Measurements from ENCODE around the gene RASIP1. TPM values are rescaled to one million over a fixed set of nuclear protein-coding genes. Genes with fewer than 3 reads are reported as not detected.

Gene RASIP1
- polyA plus RNA-seq, 2 of the 4 experiments (the other 2 are of a cell fraction), result 0.36 to 0.40 TPM

DNA sequence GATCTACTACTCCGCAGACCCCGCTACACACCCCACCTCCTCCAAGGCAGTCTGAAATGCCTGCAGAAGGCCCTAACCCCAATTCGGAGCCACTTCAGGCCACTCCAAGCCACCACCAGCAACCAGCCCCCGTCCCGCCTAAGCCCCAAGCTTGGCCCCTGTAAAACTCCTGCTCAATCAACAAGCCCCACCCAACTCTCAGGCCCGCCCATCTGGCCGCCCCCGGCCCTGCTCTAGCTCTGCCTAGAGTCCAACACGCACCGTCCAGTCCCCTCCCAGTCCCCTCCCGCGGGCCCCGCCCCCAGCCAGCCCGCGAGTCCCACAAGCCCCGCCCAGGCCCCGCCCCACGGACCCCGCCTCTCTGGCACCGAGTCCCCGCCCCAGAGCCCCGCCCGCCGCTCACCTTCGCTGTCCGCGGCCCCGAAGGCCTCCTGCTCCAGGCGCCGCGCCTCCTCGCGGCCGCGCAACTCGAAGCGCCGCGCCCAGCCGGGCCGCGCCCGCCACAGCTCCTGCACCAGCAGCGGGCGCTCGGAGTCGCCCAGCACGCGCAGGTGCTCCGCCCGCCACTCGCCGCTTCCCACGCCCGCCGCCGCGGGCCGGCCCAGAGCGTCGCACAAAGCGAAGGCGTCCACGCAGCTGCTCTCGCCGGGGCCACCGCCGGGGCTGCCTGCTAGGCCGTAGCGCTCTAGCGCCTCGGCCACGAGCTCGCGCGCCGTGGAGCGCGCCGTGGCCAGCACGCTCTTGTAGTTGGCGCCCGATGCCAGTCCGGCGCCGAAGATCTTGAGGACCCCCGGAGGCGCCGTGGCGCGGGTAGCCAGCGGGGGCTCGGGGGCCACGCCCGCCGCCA is 1.6 kb downstream of the RASIP1 start (continued):
- TF ChIP-seq REST (IDR thresholded peaks at IDR 0.05) (no peak), JUN (IDR thresholded peaks at IDR 0.05) (peak; percentile 41 to 83; a peak in 3 of 5 replicates), FOXS1 (CRISPR knock-in tag; IDR thresholded peaks at IDR 0.05) (no peak), KDM1A (IDR thresholded peaks at IDR 0.05; ENCODE audit: low read depth) (no peak), POLR2A (IDR thresholded peaks at IDR 0.05; ENCODE audit: low read length) (peak; percentile 64), TP53 (CRISPR knock-in tag; IDR thresholded peaks at IDR 0.05) (peak; percentile 65; the same call in 1 of the 2 replicates), POLR2AphosphoS2 (conservative IDR thresholded peaks at IDR 0.05; ENCODE audit: low read length) (no peak), USF2 (IDR thresholded peaks at IDR 0.05) (no peak), HDAC2 (IDR thresholded peaks at IDR 0.05) (no peak), BHLHE40 (IDR thresholded peaks at IDR 0.05; ENCODE audit: low read depth, low read length) (no peak), NFE2L2 (conservative IDR thresholded peaks at IDR 0.05; ENCODE audit: low read length) (no peak), CBX2 (IDR thresholded peaks at IDR 0.05; ENCODE audit: borderline replicate concordance, low read depth) (no peak), NR3C1 (IDR thresholded peaks at IDR 0.05) (no peak), SREBF2 (IDR thresholded peaks at IDR 0.05) (no peak), MAFK (IDR thresholded peaks at IDR 0.05; ENCODE audit: partially characterized antibody) (no peak), MYC (IDR thresholded peaks at IDR 0.05; ENCODE audit: borderline replicate concordance, low read length) (peak; percentile 66; the same call in 1 of the 2 replicates), HEYL (CRISPR knock-in tag; IDR thresholded peaks at IDR 0.05) (no peak), CBX8 (IDR thresholded peaks at IDR 0.05) (no peak), MAZ (IDR thresholded peaks at IDR 0.05; ENCODE audit: borderline replicate concordance, low read depth, low read length) (0 out of 2 replicates have a peak, but pooled peaks have one; percentile 36), RFX5 (IDR thresholded peaks at IDR 0.05) (peak; percentile 61; the same call in 1 of the 2 replicates), CHD4 (IDR thresholded peaks at IDR 0.05; ENCODE audit: borderline replicate concordance) (no peak), FOSB (CRISPR knock-in tag; IDR thresholded peaks at IDR 0.05) (no peak), GATA3 (IDR thresholded peaks at IDR 0.05; ENCODE audit: borderline replicate concordance) (0 out of 2 replicates have a peak, but pooled peaks have one; percentile 23), HOXA7 (CRISPR knock-in tag; IDR thresholded peaks at IDR 0.05) (no peak), ZC3H11A (IDR thresholded peaks at IDR 0.05) (no peak), EHF (CRISPR knock-in tag; IDR thresholded peaks at IDR 0.05) (peak; percentile 69; the same call in 1 of the 2 replicates), CHD2 (IDR thresholded peaks at IDR 0.05; ENCODE audit: low read length, partially characterized antibody) (no peak)
- TF ChIP-seq, protein P1, sequence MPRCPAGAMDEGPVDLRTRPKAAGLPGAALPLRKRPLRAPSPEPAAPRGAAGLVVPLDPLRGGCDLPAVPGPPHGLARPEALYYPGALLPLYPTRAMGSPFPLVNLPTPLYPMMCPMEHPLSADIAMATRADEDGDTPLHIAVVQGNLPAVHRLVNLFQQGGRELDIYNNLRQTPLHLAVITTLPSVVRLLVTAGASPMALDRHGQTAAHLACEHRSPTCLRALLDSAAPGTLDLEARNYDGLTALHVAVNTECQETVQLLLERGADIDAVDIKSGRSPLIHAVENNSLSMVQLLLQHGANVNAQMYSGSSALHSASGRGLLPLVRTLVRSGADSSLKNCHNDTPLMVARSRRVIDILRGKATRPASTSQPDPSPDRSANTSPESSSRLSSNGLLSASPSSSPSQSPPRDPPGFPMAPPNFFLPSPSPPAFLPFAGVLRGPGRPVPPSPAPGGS (IDR thresholded peaks at IDR 0.05), result peak; percentile 72; the same call in 2 of the 3 replicates
- TF ChIP-seq, protein P2, sequence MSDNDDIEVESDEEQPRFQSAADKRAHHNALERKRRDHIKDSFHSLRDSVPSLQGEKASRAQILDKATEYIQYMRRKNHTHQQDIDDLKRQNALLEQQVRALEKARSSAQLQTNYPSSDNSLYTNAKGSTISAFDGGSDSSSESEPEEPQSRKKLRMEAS (IDR thresholded peaks at IDR 0.05), result peak; percentile 98
- TF ChIP-seq, protein P3, sequence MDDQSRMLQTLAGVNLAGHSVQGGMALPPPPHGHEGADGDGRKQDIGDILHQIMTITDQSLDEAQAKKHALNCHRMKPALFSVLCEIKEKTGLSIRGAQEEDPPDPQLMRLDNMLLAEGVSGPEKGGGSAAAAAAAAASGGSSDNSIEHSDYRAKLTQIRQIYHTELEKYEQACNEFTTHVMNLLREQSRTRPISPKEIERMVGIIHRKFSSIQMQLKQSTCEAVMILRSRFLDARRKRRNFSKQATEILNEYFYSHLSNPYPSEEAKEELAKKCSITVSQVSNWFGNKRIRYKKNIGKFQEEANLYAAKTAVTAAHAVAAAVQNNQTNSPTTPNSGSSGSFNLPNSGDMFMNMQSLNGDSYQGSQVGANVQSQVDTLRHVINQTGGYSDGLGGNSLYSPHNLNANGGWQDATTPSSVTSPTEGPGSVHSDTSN (IDR thresholded peaks at IDR 0.05), result no peak
